PC-9 (cell line): ENCODE results near the gene RRBP1. TPM values are rescaled to one million over a fixed set of nuclear protein-coding genes. Genes with fewer than 3 reads are reported as not detected.

Experiments
- BruUV-seq: library from RNA; stranded (reverse); fragments of 400-500 nt; replicated peaks from 2 replicates; lab custom pipeline; 2021; lab: Mats Ljungman, UMichigan
- CTCF ChIA-PET: fragments of 300-600 bp; sonication (Branson Sonifier 250); formaldehyde crosslinking; loops from one replicate; lab custom pipeline; 2022; ENCODE audit warnings: antibody characterized with exemption; lab: Charles Lee
- POLR2A ChIA-PET: fragments of 300-600 bp; sonication (Branson Sonifier 250); formaldehyde crosslinking; loops from one replicate; lab custom pipeline; 2022; ENCODE audit warnings: antibody characterized with exemption; ENCODE audit not compliant: unreplicated experiment; lab: Charles Lee
- DNase-seq, 2 experiments: peaks; one replicate each; pipeline versions ENCODE4 v3.0.0 to v3.0.0-alpha.2; 2015 to 2022; ENCODE audit warnings: mixed read lengths in 1 of 2
- H2AFZ ChIP-seq: fragments of 200-600 bp; sonication (generic); 2 replicates; pipeline ENCODE4 v1.8.1; 2017; ENCODE audit warnings: antibody characterized with exemption
- H3F3A ChIP-seq: fragments of 200-600 bp; sonication (generic); 2 replicates; pipeline ENCODE4 v1.8.1; 2017; ENCODE audit warnings: antibody characterized with exemption, mild to moderate bottlenecking, low read depth; ENCODE audit not compliant: insufficient read depth
- H3K27ac ChIP-seq: fragments of 200-600 bp; sonication (generic); 2 replicates; pipeline ENCODE4 v1.6.1; 2016; ENCODE audit warnings: mixed run types
- H3K27me3 ChIP-seq: fragments of 200-600 bp; sonication (generic); 2 replicates; pipeline ENCODE4 v1.6.1; 2016; ENCODE audit warnings: low read depth, mixed run types; ENCODE audit not compliant: insufficient read depth
- H3K36me3 ChIP-seq: fragments of 200-600 bp; sonication (generic); 2 replicates; pipeline ENCODE4 v1.6.1; 2016; ENCODE audit warnings: low read depth, mixed run types
- H3K4me1 ChIP-seq: fragments of 200-600 bp; sonication (generic); replicated peaks from 2 replicates; pipeline ENCODE4 v1.6.1; 2016; ENCODE audit warnings: mixed run types; ENCODE audit not compliant: insufficient read depth
- H3K4me2 ChIP-seq: fragments of 200-600 bp; sonication (generic); 2 replicates; pipeline ENCODE4 v1.6.1; 2017; ENCODE audit warnings: mixed run types
- H3K4me3 ChIP-seq: fragments of 200-600 bp; sonication (generic); 2 replicates; pipeline ENCODE4 v1.6.1; 2016; ENCODE audit warnings: mixed run types
- H3K79me2 ChIP-seq: fragments of 200-600 bp; sonication (generic); 2 replicates; pipeline ENCODE4 v1.6.1; 2017; ENCODE audit warnings: low read depth, mixed run types
- H3K9me2 ChIP-seq: fragments of 200-600 bp; sonication (generic); 2 replicates; pipeline ENCODE4 v1.8.1; 2017; ENCODE audit warnings: mild to moderate bottlenecking; ENCODE audit not compliant: insufficient read depth
- H3K9me3 ChIP-seq: fragments of 200-600 bp; sonication (generic); 2 replicates; pipeline ENCODE4 v1.8.1; 2016; ENCODE audit warnings: low read depth; ENCODE audit not compliant: insufficient read depth
- H4K20me1 ChIP-seq: fragments of 200-600 bp; sonication (generic); 2 replicates; pipeline ENCODE4 v1.8.1; 2017; ENCODE audit not compliant: insufficient read depth
- EZH2 ChIP-seq: fragments of 200-600 bp; sonication (generic); IDR thresholded peaks from 2 replicates; pipeline ENCODE4 v1.8.0; 2017; ENCODE audit warnings: antibody characterized with exemption, low read depth
- intact Hi-C: fragments of 100-400 bp; cut with micrococcal nuclease; formaldehyde crosslinking; loops from one replicate; pipeline ENCODE4 v1.10.0; 2022; ENCODE audit not compliant: unreplicated experiment
- total RNA-seq: library from RNA; stranded (reverse); gene quantifications from 2 replicates; pipeline ENCODE4 v1.2.3, GENCODE V29; 2021
- TF ChIP-seq, protein P1 (sequence below): fragments of 200-600 bp; sonication (generic); conservative IDR thresholded peaks from 2 replicates; pipeline ENCODE4 v1.6.1; 2017; ENCODE audit warnings: mixed run types, antibody characterized with exemption, mild to moderate bottlenecking, moderate library complexity

Gene RRBP1
- total RNA-seq, 1 experiment from 2014 or later: 144 TPM

DNA sequence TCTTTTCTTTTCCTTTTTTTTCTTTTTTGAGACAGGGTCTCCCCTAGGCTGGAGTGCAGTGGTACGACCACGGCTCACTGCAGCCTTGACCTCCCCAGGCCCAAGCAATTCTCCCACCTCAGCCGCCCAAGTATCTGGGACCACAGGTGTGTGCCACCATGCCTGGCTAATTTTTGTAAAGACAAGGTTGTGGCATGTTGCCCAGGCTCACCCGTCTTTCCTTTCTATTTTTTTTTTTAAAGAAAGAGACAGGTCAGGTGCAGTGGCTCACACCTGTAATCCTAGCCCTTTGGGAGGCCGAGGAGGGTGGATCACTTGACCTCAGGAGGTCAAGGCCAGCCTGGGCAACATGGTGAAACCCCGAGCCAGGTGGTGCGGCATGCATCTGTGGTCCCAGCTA lies 34.3 kb upstream of the RRBP1 start:
- Histone ChIP-seq H3K27ac (no peak overlapping the region), H3K79me2 (no peaks in the 10 kb centered on the region), H3K4me2 (no peak overlapping the region), H3K27me3 (no peaks in the 10 kb centered on the region), H3K9me2 (no peaks in the 10 kb centered on the region), H3F3A (no peaks in the 10 kb centered on the region), H3K4me3 (no peak overlapping the region), H4K20me1 (no peaks in the 10 kb centered on the region), H3K4me1 (no peaks in the 10 kb centered on the region), H2AFZ (no peak overlapping the region), H3K36me3 (no peaks in the 10 kb centered on the region), H3K9me3 (no peaks in the 10 kb centered on the region)
- ChIA-PET CTCF (no interaction called here), POLR2A (no interaction called here)
- DNase-seq: no peak
- intact Hi-C loops: no loop called here
- BruUV-seq: no TSS peak
- TF ChIP-seq EZH2: no peak
- TF ChIP-seq, protein P1, sequence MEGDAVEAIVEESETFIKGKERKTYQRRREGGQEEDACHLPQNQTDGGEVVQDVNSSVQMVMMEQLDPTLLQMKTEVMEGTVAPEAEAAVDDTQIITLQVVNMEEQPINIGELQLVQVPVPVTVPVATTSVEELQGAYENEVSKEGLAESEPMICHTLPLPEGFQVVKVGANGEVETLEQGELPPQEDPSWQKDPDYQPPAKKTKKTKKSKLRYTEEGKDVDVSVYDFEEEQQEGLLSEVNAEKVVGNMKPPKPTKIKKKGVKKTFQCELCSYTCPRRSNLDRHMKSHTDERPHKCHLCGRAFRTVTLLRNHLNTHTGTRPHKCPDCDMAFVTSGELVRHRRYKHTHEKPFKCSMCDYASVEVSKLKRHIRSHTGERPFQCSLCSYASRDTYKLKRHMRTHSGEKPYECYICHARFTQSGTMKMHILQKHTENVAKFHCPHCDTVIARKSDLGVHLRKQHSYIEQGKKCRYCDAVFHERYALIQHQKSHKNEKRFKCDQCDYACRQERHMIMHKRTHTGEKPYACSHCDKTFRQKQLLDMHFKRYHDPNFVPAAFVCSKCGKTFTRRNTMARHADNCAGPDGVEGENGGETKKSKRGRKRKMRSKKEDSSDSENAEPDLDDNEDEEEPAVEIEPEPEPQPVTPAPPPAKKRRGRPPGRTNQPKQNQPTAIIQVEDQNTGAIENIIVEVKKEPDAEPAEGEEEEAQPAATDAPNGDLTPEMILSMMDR: no peak

DNA sequence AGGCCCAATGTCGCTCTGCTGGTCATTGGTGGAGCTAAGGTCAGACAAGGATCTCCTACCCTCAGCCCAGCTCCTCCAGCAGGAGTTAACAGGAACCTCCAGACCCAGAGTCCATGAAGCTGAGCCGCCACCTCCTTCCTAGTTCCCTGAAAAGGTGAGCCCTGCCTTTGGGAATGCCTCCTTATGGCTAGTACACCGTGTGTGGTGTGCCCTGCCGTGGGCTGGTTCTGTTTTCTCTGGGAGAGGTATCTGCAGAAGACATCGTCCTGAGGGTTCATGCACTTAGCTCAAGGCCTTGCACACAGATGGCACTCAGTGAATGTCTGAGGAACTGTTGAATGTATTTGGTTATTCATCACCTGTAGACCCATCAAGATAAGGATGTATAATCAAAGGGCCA lies 33.0 kb upstream of the RRBP1 start:
- intact Hi-C loops: no loop called here
- Histone ChIP-seq H3F3A (no peaks in the 10 kb centered on the region), H3K27me3 (no peaks in the 10 kb centered on the region; the same call in 1 of the 2 replicates), H3K4me2 (no peak overlapping the region), H3K79me2 (no peaks in the 10 kb centered on the region), H3K4me1 (no peaks in the 10 kb centered on the region), H3K9me2 (no peaks in the 10 kb centered on the region), H3K4me3 (no peak overlapping the region), H3K36me3 (no peaks in the 10 kb centered on the region), H4K20me1 (no peaks in the 10 kb centered on the region), H2AFZ (no peak overlapping the region), H3K9me3 (no peaks in the 10 kb centered on the region), H3K27ac (no peak overlapping the region)
- CTCF ChIA-PET: no interaction called here
- no peak for DNase-seq
- TF ChIP-seq, protein P1: no peak
- no peak for TF ChIP-seq EZH2
- BruUV-seq: no TSS peak
- POLR2A ChIA-PET: no interaction called here

DNA sequence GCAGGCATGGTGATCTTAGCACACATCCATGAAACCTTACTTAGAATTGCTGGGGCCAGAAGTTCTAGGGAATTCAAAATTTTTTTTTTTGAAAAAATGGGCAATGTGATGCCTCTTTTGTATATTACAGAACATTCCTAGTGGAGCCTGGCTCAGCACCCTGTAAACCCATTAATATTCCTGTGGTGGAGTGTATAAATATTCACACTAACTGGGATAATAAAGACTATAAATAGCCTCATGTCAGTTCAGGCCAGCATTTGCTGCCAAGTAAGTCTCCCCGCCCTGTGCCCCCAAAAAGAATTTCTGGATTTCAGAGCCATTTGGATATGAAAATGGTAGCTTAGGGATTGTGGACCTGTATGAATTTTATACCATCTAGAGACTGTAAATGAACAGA lies 32.6 kb upstream of the RRBP1 start:
- no TSS peak for BruUV-seq
- Histone ChIP-seq H4K20me1 (no peaks in the 10 kb centered on the region), H3K4me1 (no peaks in the 10 kb centered on the region), H3K4me3 (no peak overlapping the region), H3K4me2 (no peak overlapping the region), H3F3A (no peaks in the 10 kb centered on the region), H3K27ac (no peak overlapping the region), H2AFZ (no peak overlapping the region), H3K27me3 (no peaks in the 10 kb centered on the region; the same call in 1 of the 2 replicates), H3K36me3 (no peaks in the 10 kb centered on the region), H3K9me3 (no peaks in the 10 kb centered on the region), H3K9me2 (no peaks in the 10 kb centered on the region), H3K79me2 (no peaks in the 10 kb centered on the region)
- POLR2A ChIA-PET: no interaction called here
- DNase-seq: no peak
- CTCF ChIA-PET: interaction anchor here (0.5 kb wide), 1 partner anchor 16 kb away, joined by 3 read pairs; no protein-coding TSS in a partner anchor
- no peak for TF ChIP-seq EZH2
- intact Hi-C loops: no loop called here

DNA sequence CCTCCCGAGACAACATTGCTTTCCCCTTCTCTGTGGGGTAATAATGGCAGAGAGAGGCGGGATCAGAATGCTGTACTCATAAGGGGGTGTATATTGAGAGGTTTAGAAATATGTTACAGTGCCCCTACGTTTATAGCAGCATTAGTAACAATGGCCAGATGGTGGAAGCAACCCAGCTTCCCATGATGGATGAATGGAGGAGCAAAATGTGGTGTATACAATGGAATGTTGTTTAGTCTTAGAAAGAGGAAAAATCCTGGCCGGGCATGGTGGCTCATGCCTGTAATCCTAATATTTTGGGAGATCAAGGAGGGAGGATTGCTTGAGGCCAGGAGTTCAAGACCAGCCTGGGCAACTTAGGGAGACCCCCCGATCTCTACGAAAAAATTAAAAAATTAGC lies 30.7 kb upstream of the RRBP1 start:
- intact Hi-C loops: no loop called here
- H3K27me3 ChIP-seq: no peaks in the 10 kb centered on the region; the same call in 1 of the 2 replicates
- H3K36me3 ChIP-seq: no peaks in the 10 kb centered on the region
- POLR2A ChIA-PET: interaction anchor here (0.6 kb wide), 1 partner anchor 39 kb away, joined by 10 read pairs; no protein-coding TSS in a partner anchor
- no peaks in the 10 kb centered on the region for H3K4me1 ChIP-seq
- no peaks in the 10 kb centered on the region for H3F3A ChIP-seq
- H4K20me1 ChIP-seq: no peaks in the 10 kb centered on the region
- H3K27ac ChIP-seq: no peak overlapping the region
- TF ChIP-seq, protein P1: no peak
- no peak for TF ChIP-seq EZH2
- no peaks in the 10 kb centered on the region for H3K79me2 ChIP-seq
- H3K9me3 ChIP-seq: no peaks in the 10 kb centered on the region
- H3K4me2 ChIP-seq: no peak overlapping the region
- DNase-seq: no peak
- no peaks in the 10 kb centered on the region for H3K9me2 ChIP-seq
- no peak overlapping the region for H3K4me3 ChIP-seq
- H2AFZ ChIP-seq: no peak overlapping the region
- no TSS peak for BruUV-seq
- CTCF ChIA-PET: no interaction called here
